ENCODE results near the gene NRXN2.

- TF ChIP-seq POLR2A (IDR thresholded peaks at IDR 0.05; ENCODE audit: extremely low read depth, insufficient read length) (no peak), CTCF (IDR thresholded peaks at IDR 0.05; ENCODE audit: low read depth, low read length) (no peak), MYC (IDR thresholded peaks at IDR 0.05; ENCODE audit: low read depth, low read length) (no peak)
Measured at GRCh38 chr11:64713781-64714363, 9.1 kb downstream of the NRXN2 start.
